GM13977 (cell line): Measurements from ENCODE around the gene ADCY9.

Source experiments
- DNase-seq: peaks from one replicate; pipeline ENCODE4 v3.0.0; 2012; ENCODE audit warnings: low spot score
- CTCF ChIP-seq: IDR thresholded peaks from 2 replicates; pipeline ENCODE4 v1.5.1; 2012; ENCODE audit warnings: mild to moderate bottlenecking, control low read depth; ENCODE audit not compliant: insufficient read depth; ENCODE audit errors: extremely low read depth, missing control alignments
- in situ Hi-C: fragments of 300-500 bp; cut with MboI; formaldehyde crosslinking; loops from one replicate; pipeline ENCODE4 v1.12.0; 2022; ENCODE audit warnings: low sequenced_read_pairs, low pct_unique_long_range_greater_than_20kb, mixed read lengths, inconsistent platforms; ENCODE audit not compliant: unreplicated experiment

ADCY9 gene

GRCh38 chr16:4021070-4021779 is 95.0 kb downstream of the ADCY9 start:
- no peak for TF ChIP-seq CTCF
- no peak for DNase-seq
- in situ Hi-C loops, result no loop called here

- DNase-seq, result peak; percentile 40
- TF ChIP-seq CTCF, result no peak
- in situ Hi-C loops, result no loop called here
Observed at GRCh38 chr16:4019371-4019791, 96.9 kb downstream of the ADCY9 start.

GRCh38 chr16:4018391-4018790 is 97.9 kb downstream of the ADCY9 start:
- in situ Hi-C loops, result no loop called here
- no peak for DNase-seq
- TF ChIP-seq CTCF, result no peak

- TF ChIP-seq CTCF, result no peak
- DNase-seq, result no peak
- in situ Hi-C loops, result no loop called here
Observed at GRCh38 chr16:4017807-4018206, 98.4 kb downstream of the ADCY9 start.

- DNase-seq, result no peak
- TF ChIP-seq CTCF, result no peak
- in situ Hi-C loops, result no loop called here
Observed at GRCh38 chr16:4016658-4017057, 99.6 kb downstream of the ADCY9 start.

GRCh38 chr16:4016005-4016352 is 100.3 kb downstream of the ADCY9 start:
- in situ Hi-C loops, result no loop called here
- DNase-seq, result no peak
- no peak for TF ChIP-seq CTCF
